HEK293 (cell line): ENCODE data around the gene DLG2.

Source experiments
- CTCF ChIA-PET: fragments of 350-600 bp; formaldehyde crosslinking; extraction: SDS; loops from one replicate; lab custom pipeline; 2021; ENCODE audit warnings: antibody characterized with exemption; lab: Yijun Ruan, JAX
- POLR2A ChIA-PET: fragments of 300-600 bp; formaldehyde crosslinking; extraction: SDS; loops from one replicate; lab custom pipeline; 2020; ENCODE audit warnings: antibody characterized with exemption, inconsistent platforms; lab: Yijun Ruan, JAX
- H3K27ac ChIP-seq: fragments of 200-500 bp; sonication (Bioruptor generic); 2 replicates; pipeline ENCODE4 v1.5.1; 2014; ENCODE audit warnings: low read depth, low read length, control low read depth, inconsistent platforms; ENCODE audit errors: extremely low read depth
- H3K36me3 ChIP-seq, 2 experiments: fragments of 200-500 bp in 1 of 2; sonication (Bioruptor generic) in 1 of 2; 1 replicate in 1 of 2; 2 replicates in 1 of 2; pipeline ENCODE4 v1.5.1; 2014 to 2017; ENCODE audit warnings: inconsistent platforms in 2 of 2, low read length in 2 of 2; ENCODE audit not compliant: control insufficient read depth in 2 of 2, insufficient read depth in 1 of 2
- H3K4me1 ChIP-seq: fragments of 200-500 bp; sonication (Bioruptor generic); 2 replicates; pipeline ENCODE4 v1.5.1; 2014; ENCODE audit warnings: mild to moderate bottlenecking, low read length, inconsistent platforms; ENCODE audit not compliant: control insufficient read depth, insufficient read depth
- H3K4me3 ChIP-seq: 2 replicates; pipeline ENCODE4 v1.5.1; 2011; ENCODE audit warnings: low read depth, mild to moderate bottlenecking, control low read depth, low read length, moderate library complexity
- H3K9me3 ChIP-seq: fragments of 200-500 bp; sonication (Bioruptor generic); 2 replicates; pipeline ENCODE4 v1.5.1; 2014; ENCODE audit warnings: low read depth, low read length, inconsistent platforms; ENCODE audit not compliant: control insufficient read depth, insufficient read depth
- PRDM1 ChIP-seq: fragments of 450-650 bp; formaldehyde crosslinking; IDR thresholded peaks from 2 replicates; pipeline ENCODE4; 2016; ENCODE audit warnings: missing biosample characterization, missing genetic modification characterization
- REPIN1 ChIP-seq: fragments of 450-650 bp; formaldehyde crosslinking; IDR thresholded peaks from 2 replicates; pipeline ENCODE4 v1.5.1; 2017; ENCODE audit warnings: missing biosample characterization, missing genetic modification characterization, low read depth
- SCRT2 ChIP-seq: fragments of 450-650 bp; formaldehyde crosslinking; IDR thresholded peaks from 2 replicates; pipeline ENCODE4 v1.5.1; 2016; ENCODE audit warnings: missing biosample characterization, missing genetic modification characterization
- ZBTB8A ChIP-seq: fragments of 450-650 bp; formaldehyde crosslinking; IDR thresholded peaks from 2 replicates; pipeline ENCODE4 v1.5.1; 2016; ENCODE audit warnings: missing biosample characterization, missing genetic modification characterization
- ZNF157 ChIP-seq: fragments of 450-650 bp; formaldehyde crosslinking; IDR thresholded peaks from 2 replicates; pipeline ENCODE4 v1.5.1; 2016; ENCODE audit warnings: missing biosample characterization, missing genetic modification characterization
- ZNF274 ChIP-seq, 2 experiments: fragments of 200-500 bp in 1 of 2; fragments of 450-650 bp in 1 of 2; sonication (Bioruptor generic) in 1 of 2; formaldehyde crosslinking in 1 of 2; IDR thresholded peaks; 2 replicates each; pipeline versions ENCODE4 v1.5.1 to v1.6.1; 2014 to 2016; ENCODE audit warnings: borderline replicate concordance in 1 of 2, inconsistent platforms in 1 of 2, low read length in 1 of 2, missing biosample characterization in 1 of 2, missing genetic modification characterization in 1 of 2
- ZNF423 ChIP-seq: fragments of 450-650 bp; formaldehyde crosslinking; IDR thresholded peaks from 2 replicates; pipeline ENCODE4 v1.5.1; 2016; ENCODE audit warnings: missing biosample characterization, missing genetic modification characterization
- ZNF426 ChIP-seq: fragments of 450-650 bp; formaldehyde crosslinking; IDR thresholded peaks from 2 replicates; pipeline ENCODE4 v1.5.1; 2017; ENCODE audit warnings: missing biosample characterization, missing genetic modification characterization, mild to moderate bottlenecking, inconsistent platforms, moderate library complexity
- ZNF660 ChIP-seq: fragments of 450-650 bp; IDR thresholded peaks from 2 replicates; pipeline ENCODE4 v1.5.1; 2018; ENCODE audit warnings: missing biosample characterization, mild to moderate bottlenecking, missing genetic modification characterization
- ZSCAN23 ChIP-seq: fragments of 450-650 bp; formaldehyde crosslinking; IDR thresholded peaks from 2 replicates; pipeline ENCODE4 v1.5.1; 2016; ENCODE audit warnings: missing biosample characterization, missing genetic modification characterization
- TF ChIP-seq, protein P1 (sequence below): fragments of 450-650 bp; formaldehyde crosslinking; IDR thresholded peaks from 2 replicates; pipeline ENCODE4 v1.5.1; 2016; ENCODE audit warnings: missing biosample characterization, missing genetic modification characterization
- TF ChIP-seq, protein P2 (sequence below): fragments of 450-650 bp; formaldehyde crosslinking; IDR thresholded peaks from 2 replicates; pipeline ENCODE4 v1.5.1; 2017; ENCODE audit warnings: missing biosample characterization, missing genetic modification characterization
- TF ChIP-seq, protein P3 (sequence below): fragments of 450-650 bp; formaldehyde crosslinking; IDR thresholded peaks from 2 replicates; pipeline ENCODE4 v1.5.1; 2016; ENCODE audit warnings: missing biosample characterization, missing genetic modification characterization
- TF ChIP-seq, protein P4 (sequence below): fragments of 450-650 bp; formaldehyde crosslinking; IDR thresholded peaks from 2 replicates; pipeline ENCODE4 v1.5.1; 2016; ENCODE audit warnings: missing biosample characterization, missing genetic modification characterization
- TF ChIP-seq, protein P5 (sequence below): fragments of 450-650 bp; formaldehyde crosslinking; conservative IDR thresholded peaks from 2 replicates; pipeline ENCODE4 v1.5.1; 2016; ENCODE audit warnings: low read depth, missing biosample characterization, missing genetic modification characterization

DLG2 gene

DNA sequence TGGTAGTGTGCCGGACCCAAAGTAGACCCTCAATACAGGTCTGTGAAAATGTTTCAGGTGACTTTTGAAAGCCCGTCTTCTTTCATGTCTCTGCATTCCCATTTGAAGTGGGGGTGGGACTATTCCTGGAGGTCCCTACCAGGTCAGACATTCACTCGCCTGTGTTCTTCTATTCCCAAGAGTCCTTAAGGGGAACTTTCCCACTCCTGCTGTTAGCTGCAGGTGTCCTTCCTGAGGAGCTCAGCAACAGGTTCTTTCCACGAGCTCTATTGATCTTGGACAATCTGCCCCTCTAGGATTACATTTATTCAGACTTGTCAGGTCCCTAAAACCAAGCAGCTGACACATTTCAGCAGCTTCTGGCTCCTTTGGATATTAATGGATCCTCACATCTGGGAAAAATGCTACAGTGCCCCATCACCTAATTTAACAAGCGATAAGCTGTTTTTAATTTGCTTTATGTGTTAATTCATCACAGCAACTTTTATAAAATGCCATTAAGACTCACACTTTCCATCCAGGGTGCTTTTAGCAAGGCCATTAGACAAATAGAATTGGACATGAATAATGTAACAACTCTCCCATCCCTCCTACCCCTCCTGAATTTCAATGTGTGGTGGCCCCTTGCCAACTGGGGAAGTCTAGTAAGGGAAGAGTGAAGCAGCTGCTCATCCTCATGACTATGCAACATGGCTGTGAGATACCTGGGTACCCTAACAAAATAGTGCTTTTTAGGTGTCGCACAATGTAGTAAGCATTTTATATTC, 2081.5 kb downstream of the DLG2 start:
- no peaks in the 10 kb centered on the region for H3K9me3 ChIP-seq
- no peak overlapping the region for H3K27ac ChIP-seq
- no peaks in the 10 kb centered on the region for H3K4me1 ChIP-seq
- H3K4me3 ChIP-seq, result no peak overlapping the region
- H3K36me3 ChIP-seq, result no peaks in the 10 kb centered on the region
- POLR2A ChIA-PET, result no interaction called here
- TF ChIP-seq, protein P1, sequence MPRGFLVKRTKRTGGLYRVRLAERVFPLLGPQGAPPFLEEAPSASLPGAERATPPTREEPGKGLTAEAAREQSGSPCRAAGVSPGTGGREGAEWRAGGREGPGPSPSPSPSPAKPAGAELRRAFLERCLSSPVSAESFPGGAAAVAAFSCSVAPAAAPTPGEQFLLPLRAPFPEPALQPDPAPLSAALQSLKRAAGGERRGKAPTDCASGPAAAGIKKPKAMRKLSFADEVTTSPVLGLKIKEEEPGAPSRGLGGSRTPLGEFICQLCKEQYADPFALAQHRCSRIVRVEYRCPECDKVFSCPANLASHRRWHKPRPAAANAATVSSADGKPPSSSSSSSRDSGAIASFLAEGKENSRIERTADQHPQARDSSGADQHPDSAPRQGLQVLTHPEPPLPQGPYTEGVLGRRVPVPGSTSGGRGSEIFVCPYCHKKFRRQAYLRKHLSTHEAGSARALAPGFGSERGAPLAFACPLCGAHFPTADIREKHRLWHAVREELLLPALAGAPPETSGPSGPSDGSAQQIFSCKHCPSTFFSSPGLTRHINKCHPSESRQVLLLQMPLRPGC (tag by site-specific recombination), result no peak
- TF ChIP-seq SCRT2 (tag by site-specific recombination), result no peak
- no peak for TF ChIP-seq ZBTB8A (tag by site-specific recombination)
- TF ChIP-seq, all 188 proteins: peak for 0
- CTCF ChIA-PET, result interaction anchor here (0.7 kb wide), 1 partner anchor 100 kb away, joined by 3 read pairs; no protein-coding TSS in a partner anchor

DNA sequence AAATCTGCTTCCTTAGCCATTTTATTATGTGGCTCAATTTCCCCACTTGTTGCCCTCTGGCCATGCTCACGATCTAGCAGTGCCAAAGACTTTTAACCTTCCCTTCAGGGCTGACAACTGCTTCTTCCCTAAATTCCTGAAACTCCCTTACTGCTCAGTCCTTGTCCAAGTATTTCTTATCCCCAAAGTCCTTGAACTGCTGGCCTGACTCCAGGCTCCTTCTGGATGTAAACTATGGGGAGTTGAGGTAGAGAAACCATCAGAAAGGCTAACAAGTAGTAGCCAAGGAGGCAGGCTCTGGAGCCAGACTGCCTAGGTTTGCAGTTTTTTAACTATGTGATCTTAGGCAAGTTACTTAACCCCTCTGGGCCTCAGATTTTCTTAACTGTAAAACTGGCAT, 2082.3 kb downstream of the DLG2 start:
- TF ChIP-seq ZNF274 (IDR thresholded peaks at IDR 0.05; ENCODE audit: low read length) (no peak), ZNF274 (tag by site-specific recombination; IDR thresholded peaks at IDR 0.05; ENCODE audit: borderline replicate concordance) (no peak), ZSCAN23 (tag by site-specific recombination) (no peak), ZNF660 (tag by site-specific recombination) (no peak), ZNF423 (tag by site-specific recombination) (no peak), REPIN1 (tag by site-specific recombination) (no peak), ZNF157 (no peak), PRDM1 (tag by site-specific recombination) (no peak), ZNF426 (tag by site-specific recombination) (no peak)
- TF ChIP-seq, protein P2, sequence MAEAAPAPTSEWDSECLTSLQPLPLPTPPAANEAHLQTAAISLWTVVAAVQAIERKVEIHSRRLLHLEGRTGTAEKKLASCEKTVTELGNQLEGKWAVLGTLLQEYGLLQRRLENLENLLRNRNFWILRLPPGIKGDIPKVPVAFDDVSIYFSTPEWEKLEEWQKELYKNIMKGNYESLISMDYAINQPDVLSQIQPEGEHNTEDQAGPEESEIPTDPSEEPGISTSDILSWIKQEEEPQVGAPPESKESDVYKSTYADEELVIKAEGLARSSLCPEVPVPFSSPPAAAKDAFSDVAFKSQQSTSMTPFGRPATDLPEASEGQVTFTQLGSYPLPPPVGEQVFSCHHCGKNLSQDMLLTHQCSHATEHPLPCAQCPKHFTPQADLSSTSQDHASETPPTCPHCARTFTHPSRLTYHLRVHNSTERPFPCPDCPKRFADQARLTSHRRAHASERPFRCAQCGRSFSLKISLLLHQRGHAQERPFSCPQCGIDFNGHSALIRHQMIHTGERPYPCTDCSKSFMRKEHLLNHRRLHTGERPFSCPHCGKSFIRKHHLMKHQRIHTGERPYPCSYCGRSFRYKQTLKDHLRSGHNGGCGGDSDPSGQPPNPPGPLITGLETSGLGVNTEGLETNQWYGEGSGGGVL (tag by site-specific recombination), result no peak
- TF ChIP-seq, protein P3, sequence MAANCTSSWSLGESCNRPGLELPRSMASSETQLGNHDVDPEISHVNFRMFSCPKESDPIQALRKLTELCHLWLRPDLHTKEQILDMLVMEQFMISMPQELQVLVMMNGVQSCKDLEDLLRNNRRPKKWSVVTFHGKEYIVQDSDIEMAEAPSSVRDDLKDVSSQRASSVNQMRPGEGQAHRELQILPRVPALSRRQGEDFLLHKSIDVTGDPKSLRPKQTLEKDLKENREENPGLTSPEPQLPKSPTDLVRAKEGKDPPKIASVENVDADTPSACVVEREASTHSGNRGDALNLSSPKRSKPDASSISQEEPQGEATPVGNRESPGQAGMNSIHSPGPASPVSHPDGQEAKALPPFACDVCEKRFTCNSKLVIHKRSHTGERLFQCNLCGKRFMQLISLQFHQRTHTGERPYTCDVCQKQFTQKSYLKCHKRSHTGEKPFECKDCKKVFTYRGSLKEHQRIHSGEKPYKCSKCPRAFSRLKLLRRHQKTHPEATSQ (tag by site-specific recombination), result no peak
- TF ChIP-seq, protein P4, sequence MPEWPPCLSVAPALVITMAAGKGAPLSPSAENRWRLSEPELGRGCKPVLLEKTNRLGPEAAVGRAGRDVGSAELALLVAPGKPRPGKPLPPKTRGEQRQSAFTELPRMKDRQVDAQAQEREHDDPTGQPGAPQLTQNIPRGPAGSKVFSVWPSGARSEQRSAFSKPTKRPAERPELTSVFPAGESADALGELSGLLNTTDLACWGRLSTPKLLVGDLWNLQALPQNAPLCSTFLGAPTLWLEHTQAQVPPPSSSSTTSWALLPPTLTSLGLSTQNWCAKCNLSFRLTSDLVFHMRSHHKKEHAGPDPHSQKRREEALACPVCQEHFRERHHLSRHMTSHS (tag by site-specific recombination), result no peak
- TF ChIP-seq, protein P5, sequence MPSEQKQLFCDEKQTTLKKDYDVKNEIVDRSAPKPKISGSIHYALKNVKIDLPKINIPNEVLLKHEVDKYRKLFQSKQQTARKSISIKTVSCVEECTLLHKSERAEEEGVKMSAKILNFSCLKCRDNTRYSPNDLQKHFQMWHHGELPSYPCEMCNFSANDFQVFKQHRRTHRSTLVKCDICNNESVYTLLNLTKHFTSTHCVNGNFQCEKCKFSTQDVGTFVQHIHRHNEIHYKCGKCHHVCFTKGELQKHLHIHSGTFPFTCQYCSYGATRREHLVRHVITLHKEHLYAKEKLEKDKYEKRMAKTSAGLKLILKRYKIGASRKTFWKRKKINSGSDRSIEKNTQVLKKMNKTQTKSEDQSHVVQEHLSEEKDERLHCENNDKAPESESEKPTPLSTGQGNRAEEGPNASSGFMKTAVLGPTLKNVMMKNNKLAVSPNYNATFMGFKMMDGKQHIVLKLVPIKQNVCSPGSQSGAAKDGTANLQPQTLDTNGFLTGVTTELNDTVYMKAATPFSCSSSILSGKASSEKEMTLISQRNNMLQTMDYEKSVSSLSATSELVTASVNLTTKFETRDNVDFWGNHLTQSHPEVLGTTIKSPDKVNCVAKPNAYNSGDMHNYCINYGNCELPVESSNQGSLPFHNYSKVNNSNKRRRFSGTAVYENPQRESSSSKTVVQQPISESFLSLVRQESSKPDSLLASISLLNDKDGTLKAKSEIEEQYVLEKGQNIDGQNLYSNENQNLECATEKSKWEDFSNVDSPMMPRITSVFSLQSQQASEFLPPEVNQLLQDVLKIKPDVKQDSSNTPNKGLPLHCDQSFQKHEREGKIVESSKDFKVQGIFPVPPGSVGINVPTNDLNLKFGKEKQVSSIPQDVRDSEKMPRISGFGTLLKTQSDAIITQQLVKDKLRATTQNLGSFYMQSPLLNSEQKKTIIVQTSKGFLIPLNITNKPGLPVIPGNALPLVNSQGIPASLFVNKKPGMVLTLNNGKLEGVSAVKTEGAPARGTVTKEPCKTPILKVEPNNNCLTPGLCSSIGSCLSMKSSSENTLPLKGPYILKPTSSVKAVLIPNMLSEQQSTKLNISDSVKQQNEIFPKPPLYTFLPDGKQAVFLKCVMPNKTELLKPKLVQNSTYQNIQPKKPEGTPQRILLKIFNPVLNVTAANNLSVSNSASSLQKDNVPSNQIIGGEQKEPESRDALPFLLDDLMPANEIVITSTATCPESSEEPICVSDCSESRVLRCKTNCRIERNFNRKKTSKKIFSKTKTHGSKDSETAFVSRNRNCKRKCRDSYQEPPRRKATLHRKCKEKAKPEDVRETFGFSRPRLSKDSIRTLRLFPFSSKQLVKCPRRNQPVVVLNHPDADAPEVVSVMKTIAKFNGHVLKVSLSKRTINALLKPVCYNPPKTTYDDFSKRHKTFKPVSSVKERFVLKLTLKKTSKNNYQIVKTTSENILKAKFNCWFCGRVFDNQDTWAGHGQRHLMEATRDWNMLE (tag by site-specific recombination), result no peak
- Histone ChIP-seq H3K4me3 (no peak overlapping the region), H3K9me3 (no peaks in the 10 kb centered on the region), H3K36me3 (no peaks in the 10 kb centered on the region), H3K4me1 (no peaks in the 10 kb centered on the region), H3K27ac (no peak overlapping the region)
- POLR2A ChIA-PET, result no interaction called here
- CTCF ChIA-PET, result no interaction called here
